GM12892 (cell line): ENCODE measurements around the gene TMEM125.

Source experiments
- POLR2A ChIP-seq: IDR thresholded peaks from 2 replicates; pipeline ENCODE4 v1.6.1; 2011; ENCODE audit warnings: low read depth, low read length, control low read depth
- POLR2AphosphoS5 ChIP-seq: IDR thresholded peaks from 2 replicates; pipeline ENCODE4 v1.6.1; 2011; ENCODE audit warnings: low read depth, low read length, control low read depth
- TAF1 ChIP-seq: IDR thresholded peaks from 2 replicates; pipeline ENCODE4 v1.6.1; 2011; ENCODE audit warnings: low read depth, mild to moderate bottlenecking, control low read depth, low read length, borderline replicate concordance

- no peak for TF ChIP-seq POLR2A
- no peak for TF ChIP-seq TAF1
- TF ChIP-seq POLR2AphosphoS5, result no peak
Measured at GRCh38 chr1:43238085-43238484, 31.7 kb upstream of the TMEM125 start.
